GM19463 (cell line): ENCODE data around the gene SUPT7L.
"Not testable (repeated sequence)": the region's sequence is repeated elsewhere in the genome, so short reads cannot be mapped to it uniquely, and the experiment has no call there.

Source experiments
- ATAC-seq: cut with Tn5 transposase; IDR thresholded peaks from one replicate; pipeline ENCODE4 v1.9.1; 2021; ENCODE audit warnings: mild to moderate bottlenecking, moderate library complexity; ENCODE audit not compliant: unreplicated experiment

The SUPT7L gene

GRCh38 chr2:27687232-27687631, 23.8 kb upstream of the SUPT7L start:
- ATAC-seq, result no peak

GRCh38 chr2:27685577-27685976, 22.2 kb upstream of the SUPT7L start:
- no peak for ATAC-seq

- not testable (repeated sequence) for ATAC-seq
These were observed 21.6 kb upstream of the SUPT7L start for GRCh38 chr2:27685006-27685405.

GRCh38 chr2:27683390-27684071, 20.1 kb upstream of the SUPT7L start:
- ATAC-seq, result peak; percentile 66

GRCh38 chr2:27682334-27682771, 18.9 kb upstream of the SUPT7L start:
- not testable (repeated sequence) for ATAC-seq

- no peak for ATAC-seq
These were observed 18.4 kb upstream of the SUPT7L start for GRCh38 chr2:27681841-27682240.

- no peak for ATAC-seq
These were observed 17.2 kb upstream of the SUPT7L start for GRCh38 chr2:27680571-27680970.

GRCh38 chr2:27672723-27673486, 9.5 kb upstream of the SUPT7L start:
- ATAC-seq, result no peak

- no peak for ATAC-seq
These were observed 7.8 kb upstream of the SUPT7L start for GRCh38 chr2:27671235-27671634.

- no peak for ATAC-seq
These were observed 4.0 kb upstream of the SUPT7L start for GRCh38 chr2:27667446-27667845.

GRCh38 chr2:27664622-27665363, 1.4 kb upstream of the SUPT7L start:
- no peak for ATAC-seq

- no peak for ATAC-seq
These were observed 750 bp upstream of the SUPT7L start for GRCh38 chr2:27664154-27664574.

GRCh38 chr2:27661371-27661770, 2.0 kb downstream of the SUPT7L start:
- no peak for ATAC-seq

GRCh38 chr2:27655155-27655951, 8.1 kb downstream of the SUPT7L start:
- no peak for ATAC-seq

- no peak for ATAC-seq
These were observed 10.0 kb downstream of the SUPT7L start for GRCh38 chr2:27653397-27653796.

GRCh38 chr2:27652790-27653189, 10.6 kb downstream of the SUPT7L start:
- no peak for ATAC-seq

GRCh38 chr2:27652341-27652740, 11.1 kb downstream of the SUPT7L start:
- ATAC-seq, result no peak

- no peak for ATAC-seq
These were observed 12.4 kb downstream of the SUPT7L start for GRCh38 chr2:27651056-27651455.

GRCh38 chr2:27647737-27648136, 15.7 kb downstream of the SUPT7L start:
- ATAC-seq, result no peak

- no peak for ATAC-seq
These were observed 16.1 kb downstream of the SUPT7L start for GRCh38 chr2:27647289-27647688.

- no peak for ATAC-seq
These were observed 18.2 kb downstream of the SUPT7L start for GRCh38 chr2:27645197-27645596.
